ENCODE results near the gene ISOC2. TPM values are rescaled to one million over a fixed set of nuclear protein-coding genes. Genes with fewer than 3 reads are reported as not detected.

ISOC2 gene
- total and polyA plus RNA-seq, 9 of the 15 experiments (the other 6 are each of a cell fraction or from before 2014, with no cell fraction given), result 1.2 to 229 (median 58.3) TPM

GRCh38 chr19:55498246-55498840 is 36.9 kb upstream of the ISOC2 start:
- Histone ChIP-seq H3K4me1 (replicated peaks in 1 of 2; ENCODE audit: control insufficient read depth in 2 of 2, insufficient read depth in 2 of 2, low read length in 2 of 2) (peaks cover 14 to 26% of the 10 kb centered on the region in 2 experiments), H4K20me1 (replicated peaks; ENCODE audit: control insufficient read depth, insufficient read depth, low read length) (no peaks in the 10 kb centered on the region), H2AFZ (ENCODE audit: low read depth, low read length) (no peak overlapping the region), H3K4me3 (no peak overlapping the region), H3K27ac (ENCODE audit: extremely low read depth, low read depth, low read length) (no peak overlapping the region), H3K9me3 (replicated peaks; ENCODE audit: control insufficient read depth, insufficient read depth, low read depth, low read length) (no peaks in the 10 kb centered on the region; the same call in 1 of the 2 replicates), H3K27me3 (ENCODE audit: control insufficient read depth in 2 of 2, insufficient read depth in 2 of 2, low read length in 2 of 2) (no peaks in the 10 kb centered on the region), H3K9ac (ENCODE audit: insufficient read depth in 1 of 2, low read depth in 2 of 2, low read length in 2 of 2) (no peak overlapping the region; a peak in 1 of 4 replicates), H3K36me3 (ENCODE audit: control insufficient read depth, insufficient read depth, low read length) (no peaks in the 10 kb centered on the region), H3K9me1 (ENCODE audit: control insufficient read depth, insufficient read depth, low read length) (no peaks in the 10 kb centered on the region), H3K79me2 (ENCODE audit: control insufficient read depth, insufficient read depth, low read length) (no peaks in the 10 kb centered on the region), H3K4me2 (ENCODE audit: insufficient read depth, low read length) (no peak overlapping the region)
- ChIA-PET POLR2A (interaction anchor here (0.6 to 2.6 kb wide), 5 partner anchors 8 to 108 kb away, joined by 3 to 15 read pairs (median 5); partner anchors contain the start of genes NAT14 and SSC5D), CTCF (ENCODE audit: low intra/inter-chr PET ratio) (no interaction called here)
- peak; percentile 48 for FAIRE-seq
- in situ Hi-C loops (cut with MboI) (no loop called here), intact Hi-C loops (cut with micrococcal nuclease) (no loop called here)
- BruUV-seq (replicated peaks), result no TSS peak
- 32% methylated on average over 2 of the region's 2 CpGs for WGBS (ENCODE audit: insufficient coverage, low coverage, missing lambda C conversion rate)
- no peak for DNase-seq (ENCODE audit: extremely low read depth in 1 of 4, low spot score in 3 of 4)
- no peak for ATAC-seq
- TF ChIP-seq HNRNPK (IDR thresholded peaks at IDR 0.05; ENCODE audit: low read depth, low read length, poor library complexity, severe bottlenecking) (no peak), RCOR1 (IDR thresholded peaks at IDR 0.05; ENCODE audit: borderline replicate concordance in 1 of 2, low read depth in 2 of 2, low read length in 2 of 2) (no peak), USF2 (CRISPR knock-in tag; IDR thresholded peaks at IDR 0.05) (no peak), ZNF830 (CRISPR knock-in tag; IDR thresholded peaks at IDR 0.05) (no peak), E2F6 (IDR thresholded peaks at IDR 0.05; ENCODE audit: borderline replicate concordance in 1 of 2, extremely low read depth in 1 of 2, insufficient read depth in 1 of 2, insufficient read length in 1 of 2, low read depth in 1 of 2, low read length in 1 of 2, poor library complexity in 1 of 2, severe bottlenecking in 1 of 2) (no peak), EP400 (IDR thresholded peaks at IDR 0.05) (no peak), TCF7 (IDR thresholded peaks at IDR 0.05; ENCODE audit: borderline replicate concordance) (no peak), TSC22D4 (tag; IDR thresholded peaks at IDR 0.05) (no peak), BCOR (IDR thresholded peaks at IDR 0.05) (peak; percentile 87), ADNP (tag; IDR thresholded peaks at IDR 0.05) (peak; percentile 55; the same call in 1 of the 2 replicates), RBM25 (IDR thresholded peaks at IDR 0.05; ENCODE audit: low read depth, low read length, severe bottlenecking) (peak; percentile 82), KDM1A (IDR thresholded peaks at IDR 0.05) (peak; percentile 26 to 57; a peak in 3 of 4 replicates), ILF3 (IDR thresholded peaks at IDR 0.05; ENCODE audit: borderline replicate concordance) (no peak), HDAC2 (IDR thresholded peaks at IDR 0.05) (peak; percentile 36; the same call in 1 of the 2 replicates)
- TF ChIP-seq, protein P1, sequence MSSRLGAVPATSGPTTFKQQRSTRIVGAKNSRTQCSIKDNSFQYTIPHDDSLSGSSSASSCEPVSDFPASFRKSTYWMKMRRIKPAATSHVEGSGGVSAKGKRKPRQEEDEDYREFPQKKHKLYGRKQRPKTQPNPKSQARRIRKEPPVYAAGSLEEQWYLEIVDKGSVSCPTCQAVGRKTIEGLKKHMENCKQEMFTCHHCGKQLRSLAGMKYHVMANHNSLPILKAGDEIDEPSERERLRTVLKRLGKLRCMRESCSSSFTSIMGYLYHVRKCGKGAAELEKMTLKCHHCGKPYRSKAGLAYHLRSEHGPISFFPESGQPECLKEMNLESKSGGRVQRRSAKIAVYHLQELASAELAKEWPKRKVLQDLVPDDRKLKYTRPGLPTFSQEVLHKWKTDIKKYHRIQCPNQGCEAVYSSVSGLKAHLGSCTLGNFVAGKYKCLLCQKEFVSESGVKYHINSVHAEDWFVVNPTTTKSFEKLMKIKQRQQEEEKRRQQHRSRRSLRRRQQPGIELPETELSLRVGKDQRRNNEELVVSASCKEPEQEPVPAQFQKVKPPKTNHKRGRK (tag; IDR thresholded peaks at IDR 0.05), result no peak
- TF ChIP-seq, protein P2, sequence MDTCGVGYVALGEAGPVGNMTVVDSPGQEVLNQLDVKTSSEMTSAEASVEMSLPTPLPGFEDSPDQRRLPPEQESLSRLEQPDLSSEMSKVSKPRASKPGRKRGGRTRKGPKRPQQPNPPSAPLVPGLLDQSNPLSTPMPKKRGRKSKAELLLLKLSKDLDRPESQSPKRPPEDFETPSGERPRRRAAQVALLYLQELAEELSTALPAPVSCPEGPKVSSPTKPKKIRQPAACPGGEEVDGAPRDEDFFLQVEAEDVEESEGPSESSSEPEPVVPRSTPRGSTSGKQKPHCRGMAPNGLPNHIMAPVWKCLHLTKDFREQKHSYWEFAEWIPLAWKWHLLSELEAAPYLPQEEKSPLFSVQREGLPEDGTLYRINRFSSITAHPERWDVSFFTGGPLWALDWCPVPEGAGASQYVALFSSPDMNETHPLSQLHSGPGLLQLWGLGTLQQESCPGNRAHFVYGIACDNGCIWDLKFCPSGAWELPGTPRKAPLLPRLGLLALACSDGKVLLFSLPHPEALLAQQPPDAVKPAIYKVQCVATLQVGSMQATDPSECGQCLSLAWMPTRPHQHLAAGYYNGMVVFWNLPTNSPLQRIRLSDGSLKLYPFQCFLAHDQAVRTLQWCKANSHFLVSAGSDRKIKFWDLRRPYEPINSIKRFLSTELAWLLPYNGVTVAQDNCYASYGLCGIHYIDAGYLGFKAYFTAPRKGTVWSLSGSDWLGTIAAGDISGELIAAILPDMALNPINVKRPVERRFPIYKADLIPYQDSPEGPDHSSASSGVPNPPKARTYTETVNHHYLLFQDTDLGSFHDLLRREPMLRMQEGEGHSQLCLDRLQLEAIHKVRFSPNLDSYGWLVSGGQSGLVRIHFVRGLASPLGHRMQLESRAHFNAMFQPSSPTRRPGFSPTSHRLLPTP (IDR thresholded peaks at IDR 0.05; ENCODE audit: borderline replicate concordance, extremely low read depth, insufficient read length), result no peak
